ENCODE data around the gene CD8B. TPM values are rescaled to one million over a fixed set of nuclear protein-coding genes. Genes with fewer than 3 reads are reported as not detected.

CD8B gene
- total RNA-seq, 1 donor from 2014 or later: not detected

GRCh38 chr2:86833315-86833714 is 28.4 kb downstream of the CD8B start:
- Histone ChIP-seq H3K4me3 (ENCODE audit: insufficient read depth, low read depth, low read length) (no peak overlapping the region), H3K36me3 (ENCODE audit: insufficient read depth, low read length) (no peaks in the 10 kb centered on the region), H3K9me3 (ENCODE audit: insufficient read depth, low read depth, low read length) (no peaks in the 10 kb centered on the region), H3K27me3 (ENCODE audit: insufficient read depth, low read length) (peaks cover 3% of the 10 kb centered on the region), H2AFZ (ENCODE audit: low read depth, low read length) (no peak overlapping the region), H4K20me1 (ENCODE audit: insufficient read depth, low read length) (no peaks in the 10 kb centered on the region), H3K9ac (ENCODE audit: low read length) (no peak overlapping the region), H3K79me2 (ENCODE audit: insufficient read depth, low read length) (no peaks in the 10 kb centered on the region), H3K27ac (ENCODE audit: low read depth, low read length) (no peak overlapping the region), H3K4me1 (ENCODE audit: insufficient read depth, low read length) (no peaks in the 10 kb centered on the region), H3K4me2 (ENCODE audit: low read length) (no peak overlapping the region)
- peaks cover 4% of the 10 kb centered on the region for H3K4me1 Mint-ChIP-seq (ENCODE audit: low read depth, unreplicated experiment)
- no peak for TF ChIP-seq CTCF (IDR thresholded peaks at IDR 0.05; ENCODE audit: insufficient read depth, low read depth, low read length)
- no peak for TF ChIP-seq EZH2 (IDR thresholded peaks at IDR 0.05; ENCODE audit: insufficient read depth, low read length)
- H3K9me3 Mint-ChIP-seq (ENCODE audit: unreplicated experiment): peaks cover 1% of the 10 kb centered on the region
- FAIRE-seq: no peak
- no peak overlapping the region for H3K4me3 Mint-ChIP-seq (ENCODE audit: unreplicated experiment)
- no peaks in the 10 kb centered on the region for H3K36me3 Mint-ChIP-seq (ENCODE audit: low read depth, unreplicated experiment)
- no peak for DNase-seq (ENCODE audit: low read depth)
- no peak overlapping the region for H3K27ac Mint-ChIP-seq (ENCODE audit: unreplicated experiment)
- peaks cover 9% of the 10 kb centered on the region for H3K27me3 Mint-ChIP-seq (ENCODE audit: low read depth, unreplicated experiment)

- Mint-ChIP-seq H3K9me3 (ENCODE audit: unreplicated experiment) (peaks cover 1% of the 10 kb centered on the region), H3K4me1 (ENCODE audit: low read depth, unreplicated experiment) (peaks cover 4% of the 10 kb centered on the region), H3K27me3 (ENCODE audit: low read depth, unreplicated experiment) (peaks cover 9% of the 10 kb centered on the region), H3K27ac (ENCODE audit: unreplicated experiment) (no peak overlapping the region), H3K36me3 (ENCODE audit: low read depth, unreplicated experiment) (no peaks in the 10 kb centered on the region), H3K4me3 (ENCODE audit: unreplicated experiment) (no peak overlapping the region)
- Histone ChIP-seq H2AFZ (ENCODE audit: low read depth, low read length) (no peak overlapping the region), H4K20me1 (ENCODE audit: insufficient read depth, low read length) (no peaks in the 10 kb centered on the region), H3K27me3 (ENCODE audit: insufficient read depth, low read length) (peaks cover 3% of the 10 kb centered on the region), H3K27ac (ENCODE audit: low read depth, low read length) (no peak overlapping the region), H3K4me1 (ENCODE audit: insufficient read depth, low read length) (no peaks in the 10 kb centered on the region), H3K4me3 (ENCODE audit: insufficient read depth, low read depth, low read length) (no peak overlapping the region), H3K36me3 (ENCODE audit: insufficient read depth, low read length) (no peaks in the 10 kb centered on the region), H3K9me3 (ENCODE audit: insufficient read depth, low read depth, low read length) (no peaks in the 10 kb centered on the region), H3K9ac (ENCODE audit: low read length) (no peak overlapping the region), H3K79me2 (ENCODE audit: insufficient read depth, low read length) (no peaks in the 10 kb centered on the region), H3K4me2 (ENCODE audit: low read length) (no peak overlapping the region)
- DNase-seq (ENCODE audit: low read depth) (no peak), FAIRE-seq (no peak)
- TF ChIP-seq EZH2 (IDR thresholded peaks at IDR 0.05; ENCODE audit: insufficient read depth, low read length) (no peak), CTCF (IDR thresholded peaks at IDR 0.05; ENCODE audit: insufficient read depth, low read depth, low read length) (no peak)
Measured at GRCh38 chr2:86832334-86833096, 29.2 kb downstream of the CD8B start.

- Histone ChIP-seq H4K20me1 (ENCODE audit: insufficient read depth, low read length) (no peaks in the 10 kb centered on the region), H3K27me3 (ENCODE audit: insufficient read depth, low read length) (peaks cover 3% of the 10 kb centered on the region), H3K27ac (ENCODE audit: low read depth, low read length) (no peak overlapping the region), H3K4me3 (ENCODE audit: insufficient read depth, low read depth, low read length) (no peak overlapping the region), H3K9me3 (ENCODE audit: insufficient read depth, low read depth, low read length) (no peaks in the 10 kb centered on the region), H3K4me1 (ENCODE audit: insufficient read depth, low read length) (no peaks in the 10 kb centered on the region), H3K9ac (ENCODE audit: low read length) (no peak overlapping the region), H3K36me3 (ENCODE audit: insufficient read depth, low read length) (no peaks in the 10 kb centered on the region), H3K79me2 (ENCODE audit: insufficient read depth, low read length) (no peaks in the 10 kb centered on the region), H2AFZ (ENCODE audit: low read depth, low read length) (no peak overlapping the region), H3K4me2 (ENCODE audit: low read length) (no peak overlapping the region)
- no peaks in the 10 kb centered on the region for H3K4me1 Mint-ChIP-seq (ENCODE audit: low read depth, unreplicated experiment)
- no peak overlapping the region for H3K4me3 Mint-ChIP-seq (ENCODE audit: unreplicated experiment)
- H3K36me3 Mint-ChIP-seq (ENCODE audit: low read depth, unreplicated experiment): no peaks in the 10 kb centered on the region
- FAIRE-seq (no peak), DNase-seq (ENCODE audit: low read depth) (no peak)
- H3K9me3 Mint-ChIP-seq (ENCODE audit: unreplicated experiment): peaks cover 1% of the 10 kb centered on the region
- TF ChIP-seq EZH2 (IDR thresholded peaks at IDR 0.05; ENCODE audit: insufficient read depth, low read length) (no peak), CTCF (IDR thresholded peaks at IDR 0.05; ENCODE audit: insufficient read depth, low read depth, low read length) (no peak)
- peaks cover 13% of the 10 kb centered on the region for H3K27me3 Mint-ChIP-seq (ENCODE audit: low read depth, unreplicated experiment)
- no peak overlapping the region for H3K27ac Mint-ChIP-seq (ENCODE audit: unreplicated experiment)
Measured at GRCh38 chr2:86831537-86831936, 30.1 kb downstream of the CD8B start.
